B cell (primary cell): ENCODE results near the gene PSRC1. TPM values are rescaled to one million over a fixed set of nuclear protein-coding genes. Genes with fewer than 3 reads are reported as not detected.
A peak's percentile ranks its signal among the peaks of the same experiment; 100 is the strongest.

ENCODE experiments used
- ATAC-seq: fragments of 200-7000 bp; cut with Tn5 transposase; one replicate; pipeline ENCODE4 v1.10.0; 2021; ENCODE audit warnings: low read depth, mild to moderate bottlenecking, moderate number of reproducible peaks, moderate library complexity
- CTCF ChIA-PET: fragments of 350-600 bp; sonication (Branson Sonifier 250); formaldehyde crosslinking; loops from one replicate; lab custom pipeline; 2021; ENCODE audit warnings: antibody characterized with exemption, inconsistent platforms; lab: Charles Lee
- POLR2A ChIA-PET: fragments of 350-600 bp; sonication (Branson Sonifier 250); formaldehyde crosslinking; loops from one replicate; lab custom pipeline; 2021; ENCODE audit warnings: antibody characterized with exemption; lab: Charles Lee
- DNase-seq: peaks from one replicate; pipeline ENCODE4 v3.0.0; 2013
- H2AFZ ChIP-seq: 2 replicates; pipeline ENCODE4 v1.6.1; 2012; ENCODE audit warnings: mild to moderate bottlenecking, low read depth, low read length; ENCODE audit not compliant: insufficient read depth, poor library complexity, severe bottlenecking
- H3K27ac ChIP-seq, 2 donors: 1 replicate in 1 of 2; 2 replicates in 1 of 2; pipeline ENCODE4 v1.5.1; 2012 to 2013; ENCODE audit warnings: low read length in 2 of 2, mild to moderate bottlenecking in 2 of 2, moderate library complexity in 1 of 2
- H3K27me3 ChIP-seq, 4 experiments: fragments of 200-600 bp in 1 of 4; sonication (generic) in 1 of 4; replicated peaks in 1 of 4; 1 replicate in 2 of 4; 2 replicates in 2 of 4; pipeline versions ENCODE4 v1.6.1 to v1.7.0; 2013 to 2016; ENCODE audit warnings: low read length in 3 of 4, mild to moderate bottlenecking in 2 of 4, mixed read lengths in 1 of 4, moderate library complexity in 1 of 4; ENCODE audit not compliant: insufficient read depth in 4 of 4, control insufficient read depth in 3 of 4; ENCODE audit errors: control extremely low read depth in 1 of 4
- H3K36me3 ChIP-seq, 2 experiments: replicated peaks in 1 of 2; 1 replicate in 1 of 2; 2 replicates in 1 of 2; pipeline versions ENCODE4 v1.6.1 to v1.7.1; 2013; ENCODE audit warnings: low read length in 1 of 2; ENCODE audit not compliant: insufficient read depth in 2 of 2, control insufficient read depth in 1 of 2; ENCODE audit errors: control extremely low read depth in 1 of 2, extremely low read depth in 1 of 2
- H3K4me1 ChIP-seq, 2 donors: fragments of 200-600 bp in 1 of 2; sonication (generic) in 1 of 2; 1 replicate in 1 of 2; 2 replicates in 1 of 2; pipeline versions ENCODE4 v1.5.1 to v1.6.1; 2013 to 2017; ENCODE audit warnings: low read length in 2 of 2; ENCODE audit not compliant: control insufficient read depth in 2 of 2, insufficient read depth in 2 of 2
- H3K4me2 ChIP-seq: replicated peaks from 2 replicates; pipeline ENCODE3; 2012; ENCODE audit warnings: mild to moderate bottlenecking, low read depth, low read length; ENCODE audit not compliant: poor library complexity, severe bottlenecking
- H3K4me3 ChIP-seq, 5 experiments: fragments of 200-600 bp in 1 of 5; sonication (generic) in 1 of 5; 1 replicate in 3 of 5; 2 replicates in 2 of 5; pipeline versions ENCODE4 v1.5.1 to v1.7.0; 2011 to 2016; ENCODE audit warnings: low read length in 4 of 5, mild to moderate bottlenecking in 4 of 5, low read depth in 2 of 5, control low read depth in 1 of 5, moderate library complexity in 1 of 5; ENCODE audit not compliant: insufficient read depth in 1 of 5; ENCODE audit errors: control extremely low read depth in 1 of 5, extremely low read depth in 1 of 5
- H3K79me2 ChIP-seq: fragments of 200-600 bp; sonication (generic); one replicate; pipeline ENCODE4 v1.6.0; 2016; ENCODE audit warnings: low read length; ENCODE audit not compliant: control insufficient read depth, insufficient read depth
- H3K9ac ChIP-seq: fragments of 200-600 bp; sonication (generic); 2 replicates; pipeline ENCODE4 v1.6.1; 2017; ENCODE audit warnings: mild to moderate bottlenecking, low read length, moderate library complexity
- H3K9me3 ChIP-seq, 3 donors: one replicate each; pipeline versions ENCODE4 v1.6.1 to v1.7.1; 2013; ENCODE audit warnings: low read length in 2 of 3; ENCODE audit not compliant: control insufficient read depth in 2 of 3, insufficient read depth in 1 of 3; ENCODE audit errors: control extremely low read depth in 1 of 3
- H4K20me1 ChIP-seq: 2 replicates; pipeline ENCODE4 v1.6.0; 2012; ENCODE audit warnings: mild to moderate bottlenecking, low read length; ENCODE audit not compliant: insufficient read depth, control insufficient read depth, poor library complexity, severe bottlenecking
- H3K27ac Mint-ChIP-seq: one replicate; pipeline ENCODE4 v1.8.0; 2021; ENCODE audit warnings: mixed read lengths
- H3K27me3 Mint-ChIP-seq: one replicate; pipeline ENCODE4 v1.8.0; 2021; ENCODE audit warnings: mixed read lengths
- H3K4me1 Mint-ChIP-seq: one replicate; pipeline ENCODE4 v1.8.0; 2021; ENCODE audit warnings: mixed read lengths
- H3K4me3 Mint-ChIP-seq: one replicate; pipeline ENCODE4 v1.8.0; 2021; ENCODE audit warnings: mixed read lengths
- H3K9me3 Mint-ChIP-seq: one replicate; pipeline ENCODE4 v1.8.0; 2022; ENCODE audit warnings: mixed read lengths; ENCODE audit not compliant: insufficient read depth
- CTCF ChIP-seq: fragments of 200-600 bp; IDR thresholded peaks from one replicate; pipeline ENCODE4 v1.8.0; 2022; ENCODE audit warnings: antibody characterized with exemption, mild to moderate bottlenecking
- EZH2 ChIP-seq: IDR thresholded peaks from 2 replicates; pipeline ENCODE4 v1.6.1; 2012; ENCODE audit warnings: borderline replicate concordance, low read depth, mild to moderate bottlenecking, moderate library complexity, low read length; ENCODE audit not compliant: insufficient read depth, poor library complexity, severe bottlenecking
- WGBS: methylation state at CpG from one replicate; pipeline ENCODE4 v1.1.5; 2013; ENCODE audit warnings: missing lambda C conversion rate; ENCODE audit not compliant: insufficient coverage; 5-methylcytosine and 5-hydroxymethylcytosine counted together
- intact Hi-C: fragments of 100-400 bp; cut with micrococcal nuclease; formaldehyde crosslinking; loops from one replicate; pipeline ENCODE4 v1.10.0; 2022
- polyA plus RNA-seq: library from polyadenylated mRNA; depleted of rRNA; stranded (reverse); fragments of >200 nt; gene quantifications from 2 replicates; pipeline ENCODE4 v1.2.3, GENCODE V29; 2012
- total RNA-seq, 2 donors: library from RNA; stranded (reverse); fragments of 120-200 nt in 1 of 2; gene quantifications; 1 replicate in 1 of 2; 2 replicates in 1 of 2; pipeline versions ENCODE4 v1.2.3 to v1.2.4, GENCODE V29; 2013 to 2022

PSRC1 gene
- total and polyA plus RNA-seq, 2 donors (not counting 1 experiment from before 2014, with no cell fraction given), result 0.25 TPM; not detected in 1

- Mint-ChIP-seq H3K4me3 (peak overlapping the region; percentile 97), H3K27me3 (peaks cover 7% of the 10 kb centered on the region), H3K4me1 (peaks cover 16% of the 10 kb centered on the region), H3K27ac (peak overlapping the region; percentile 88), H3K9me3 (no peaks in the 10 kb centered on the region)
- H3K36me3 ChIP-seq, result no peaks in the 10 kb centered on the region
- peak overlapping the region in 1 of 2 donors; percentile 22 for H3K27ac ChIP-seq
- DNase-seq (no peak), ATAC-seq (no peak)
- H3K4me2 ChIP-seq, result peak overlapping the region; percentile 92
- TF ChIP-seq EZH2, result no peak
- TF ChIP-seq CTCF, result no peak
- peak overlapping the region; percentile 88 for H2AFZ ChIP-seq
- POLR2A ChIA-PET, result no interaction called here
- 63% methylated on average over 8 of the region's 17 CpGs for WGBS
- no peaks in the 10 kb centered on the region for H3K27me3 ChIP-seq
- intact Hi-C loops, result loop anchor here (1.0 kb wide), 5 partner anchors 23 to 210 kb away; partner anchors contain the start of genes CYB561D1, MYBPHL and PSMA5
- H4K20me1 ChIP-seq, result no peaks in the 10 kb centered on the region
- peaks cover 12 to 19% of the 10 kb centered on the region in 2 donors for H3K4me1 ChIP-seq
- no peaks in the 10 kb centered on the region for H3K79me2 ChIP-seq
- CTCF ChIA-PET, result interaction anchor here (1.8 to 8.8 kb wide), 3 partner anchors 9 to 248 kb away, joined by 4 to 387 read pairs (median 14); partner anchors contain the start of gene SORT1
- peak overlapping the region; percentile 88 for H3K9ac ChIP-seq
- peak overlapping the region; percentile 68 to 93 (median 80) for H3K4me3 ChIP-seq
- H3K9me3 ChIP-seq, result no peaks in the 10 kb centered on the region
Measured at GRCh38 chr1:109283748-109284600, 1.0 kb upstream of the PSRC1 start.
